Measurements from ENCODE around the gene NFATC1. TPM values are rescaled to one million over a fixed set of nuclear protein-coding genes. Genes with fewer than 3 reads are reported as not detected.

Gene NFATC1
- total RNA-seq, 4 donors from 2014 or later: 0.79 to 4.8 (median 2.6) TPM

DNA sequence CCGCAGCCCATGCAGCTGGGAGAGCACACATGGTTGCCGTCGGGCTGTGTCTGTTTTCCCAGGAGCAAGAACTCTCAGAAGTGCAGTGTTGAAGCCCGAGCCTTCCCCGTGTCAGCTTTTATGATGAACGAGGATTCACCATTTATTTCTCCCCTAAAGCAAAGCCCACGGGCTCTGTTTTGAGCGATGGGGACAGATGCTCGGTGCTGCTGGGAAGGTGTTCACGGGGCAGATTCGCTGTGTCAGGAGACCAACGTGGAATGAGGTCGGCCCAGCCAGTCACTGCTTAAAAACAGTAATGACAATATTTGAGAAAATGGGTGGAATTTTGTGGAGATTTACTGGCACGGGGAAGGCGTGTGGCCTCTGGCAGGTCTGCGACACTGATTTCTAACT is 43.9 kb downstream of the NFATC1 start:
- DNase-seq: no peak
- Histone ChIP-seq H3K9me3 (no peaks in the 10 kb centered on the region), H3K27ac (no peak overlapping the region), H3K4me3 (no peak overlapping the region), H3K4me1 (peaks cover 0 to 4% (median 0%) of the 10 kb centered on the region in 3 donors), H3K27me3 (no peaks in the 10 kb centered on the region), H3K36me3 (peaks cover 0 to 1% (median 0%) of the 10 kb centered on the region in 3 donors)
- WGBS, 2 donors: 82 to 92% methylated on average over 11 to 15 of the region's 16 CpGs
- TF ChIP-seq POLR2A (IDR thresholded peaks at IDR 0.05): no peak
- TF ChIP-seq, protein P1, sequence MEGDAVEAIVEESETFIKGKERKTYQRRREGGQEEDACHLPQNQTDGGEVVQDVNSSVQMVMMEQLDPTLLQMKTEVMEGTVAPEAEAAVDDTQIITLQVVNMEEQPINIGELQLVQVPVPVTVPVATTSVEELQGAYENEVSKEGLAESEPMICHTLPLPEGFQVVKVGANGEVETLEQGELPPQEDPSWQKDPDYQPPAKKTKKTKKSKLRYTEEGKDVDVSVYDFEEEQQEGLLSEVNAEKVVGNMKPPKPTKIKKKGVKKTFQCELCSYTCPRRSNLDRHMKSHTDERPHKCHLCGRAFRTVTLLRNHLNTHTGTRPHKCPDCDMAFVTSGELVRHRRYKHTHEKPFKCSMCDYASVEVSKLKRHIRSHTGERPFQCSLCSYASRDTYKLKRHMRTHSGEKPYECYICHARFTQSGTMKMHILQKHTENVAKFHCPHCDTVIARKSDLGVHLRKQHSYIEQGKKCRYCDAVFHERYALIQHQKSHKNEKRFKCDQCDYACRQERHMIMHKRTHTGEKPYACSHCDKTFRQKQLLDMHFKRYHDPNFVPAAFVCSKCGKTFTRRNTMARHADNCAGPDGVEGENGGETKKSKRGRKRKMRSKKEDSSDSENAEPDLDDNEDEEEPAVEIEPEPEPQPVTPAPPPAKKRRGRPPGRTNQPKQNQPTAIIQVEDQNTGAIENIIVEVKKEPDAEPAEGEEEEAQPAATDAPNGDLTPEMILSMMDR (IDR thresholded peaks at IDR 0.05): no peak
- intact Hi-C loops (cut with DNase I): no loop called here

DNA sequence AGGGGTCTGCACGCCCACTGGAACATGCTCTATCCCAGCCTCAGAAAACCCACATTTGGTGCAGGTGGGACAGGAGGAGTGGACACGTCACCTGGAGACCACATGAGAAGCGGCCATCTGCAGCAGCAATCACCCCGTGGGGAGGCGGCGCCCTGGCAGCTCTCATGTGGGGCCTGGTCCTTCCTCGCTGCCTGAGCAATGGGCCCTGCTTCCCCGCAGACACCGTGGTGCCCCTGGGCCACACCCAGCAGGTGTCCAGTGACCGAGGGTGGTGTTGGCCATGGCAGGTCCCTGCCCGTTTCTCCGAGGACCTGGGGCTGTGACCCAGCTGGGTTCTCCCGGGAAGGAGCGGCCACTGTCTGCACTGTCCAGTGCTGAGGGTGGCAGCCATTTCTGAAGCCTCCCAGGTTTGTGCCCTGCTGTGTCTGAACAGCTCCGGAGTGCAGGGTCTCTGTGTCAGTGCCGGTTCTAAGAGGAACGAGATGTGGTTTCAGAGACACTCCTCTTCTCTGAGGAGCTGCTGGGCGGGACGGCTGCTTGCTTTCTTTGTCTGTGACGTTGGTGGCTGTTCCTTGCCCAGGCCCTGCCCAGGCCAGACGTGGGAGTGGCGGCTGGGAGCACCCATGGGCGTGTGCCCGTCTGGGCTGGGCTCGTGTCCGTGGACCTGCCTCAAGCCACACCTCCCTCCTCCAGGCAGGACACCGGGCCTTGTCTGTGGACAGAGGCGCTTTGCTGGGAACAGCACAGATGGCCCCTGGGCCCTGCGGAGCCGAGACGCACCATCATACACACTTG is 44.8 kb downstream of the NFATC1 start:
- WGBS, 2 donors: 53% methylated on average over 3 of the region's 31 CpGs; no CpG with 5 or more reads in 1 of the 2 donors
- Histone ChIP-seq H3K4me3 (no peak overlapping the region), H3K27me3 (no peaks in the 10 kb centered on the region), H3K36me3 (no peaks in the 10 kb centered on the region), H3K9me3 (no peaks in the 10 kb centered on the region), H3K27ac (no peak overlapping the region), H3K4me1 (peaks cover 0 to 4% (median 0%) of the 10 kb centered on the region in 3 donors)
- intact Hi-C loops (cut with DNase I): no loop called here
- TF ChIP-seq, protein P1 (IDR thresholded peaks at IDR 0.05): no peak
- TF ChIP-seq POLR2A (IDR thresholded peaks at IDR 0.05): no peak
- DNase-seq: no peak

DNA sequence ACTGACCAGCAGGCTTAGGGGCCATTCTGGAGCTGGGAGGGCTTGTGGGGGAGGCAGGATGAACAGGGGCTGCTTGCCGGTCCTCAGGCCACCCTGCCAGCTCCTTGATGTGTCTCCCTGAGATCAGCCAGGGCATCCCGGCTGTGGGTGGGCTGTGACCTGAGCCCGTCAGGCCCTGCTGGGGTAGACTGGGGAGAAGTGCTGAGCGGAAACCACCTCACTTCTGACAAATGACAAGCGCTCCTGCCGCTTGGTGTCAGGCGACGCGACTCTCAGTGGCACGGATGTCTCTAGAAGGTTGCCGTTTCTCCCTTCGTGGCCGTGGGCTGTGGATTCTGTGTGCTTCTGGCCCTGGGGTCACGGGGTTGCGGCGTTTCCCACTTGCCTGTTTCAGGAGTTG is 45.7 kb downstream of the NFATC1 start:
- Histone ChIP-seq H3K9me3 (no peaks in the 10 kb centered on the region), H3K4me3 (no peak overlapping the region), H3K36me3 (no peaks in the 10 kb centered on the region), H3K27ac (no peak overlapping the region), H3K4me1 (peaks cover 0 to 4% (median 0%) of the 10 kb centered on the region in 3 donors), H3K27me3 (no peaks in the 10 kb centered on the region)
- no peak for DNase-seq
- WGBS, 2 donors: 96 to 98% methylated on average over 10 to 12 of the region's 16 CpGs
- TF ChIP-seq POLR2A (IDR thresholded peaks at IDR 0.05): no peak
- TF ChIP-seq, protein P1 (IDR thresholded peaks at IDR 0.05): no peak
- intact Hi-C loops (cut with DNase I): no loop called here

DNA sequence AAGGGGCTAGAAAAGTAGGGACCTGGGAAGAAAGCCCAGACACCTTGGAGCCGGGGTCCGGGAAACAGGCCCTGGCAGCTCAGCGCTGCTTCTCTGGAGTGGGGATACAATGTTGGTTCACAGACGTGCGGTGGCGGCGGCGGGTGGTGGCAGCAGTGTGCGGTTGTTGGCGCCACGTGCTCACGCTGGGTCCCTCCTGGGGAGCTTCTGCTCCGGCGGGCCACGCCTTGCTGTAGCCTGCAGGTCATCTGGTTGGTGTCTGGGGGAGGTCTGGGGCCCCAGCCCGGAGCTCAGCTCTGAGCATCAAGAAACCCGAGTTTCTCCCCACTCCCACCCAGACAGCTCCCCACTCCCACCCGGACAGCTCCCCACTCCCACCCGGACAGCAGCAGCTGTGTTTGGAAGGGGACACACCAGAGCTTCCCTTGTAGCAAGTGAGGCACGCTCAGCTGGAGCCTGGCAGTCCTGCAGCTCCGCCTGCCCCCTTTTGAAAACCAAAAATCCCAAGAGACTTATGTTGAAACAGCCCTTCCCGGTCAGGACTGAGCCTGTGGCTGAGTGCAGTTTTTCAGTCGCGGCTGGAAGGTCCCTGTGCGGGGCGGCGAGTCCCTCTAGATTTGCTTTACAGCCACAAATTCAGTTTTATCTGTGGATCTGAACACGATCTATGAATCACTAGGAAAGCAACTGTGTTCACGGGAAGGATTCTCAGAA is 46.9 kb downstream of the NFATC1 start:
- H3K36me3 ChIP-seq: no peaks in the 10 kb centered on the region
- no peak overlapping the region for H3K27ac ChIP-seq
- TF ChIP-seq POLR2A (IDR thresholded peaks at IDR 0.05): no peak
- TF ChIP-seq, protein P1 (IDR thresholded peaks at IDR 0.05): no peak
- no peaks in the 10 kb centered on the region for H3K27me3 ChIP-seq
- H3K4me1 ChIP-seq: peaks cover 0 to 4% (median 0%) of the 10 kb centered on the region in 3 donors
- 64 to 80% methylated on average over 6 to 12 of the region's 29 CpGs for WGBS, 2 donors
- no peak for DNase-seq
- no peaks in the 10 kb centered on the region for H3K9me3 ChIP-seq
- no peak overlapping the region for H3K4me3 ChIP-seq
- intact Hi-C loops (cut with DNase I): no loop called here

DNA sequence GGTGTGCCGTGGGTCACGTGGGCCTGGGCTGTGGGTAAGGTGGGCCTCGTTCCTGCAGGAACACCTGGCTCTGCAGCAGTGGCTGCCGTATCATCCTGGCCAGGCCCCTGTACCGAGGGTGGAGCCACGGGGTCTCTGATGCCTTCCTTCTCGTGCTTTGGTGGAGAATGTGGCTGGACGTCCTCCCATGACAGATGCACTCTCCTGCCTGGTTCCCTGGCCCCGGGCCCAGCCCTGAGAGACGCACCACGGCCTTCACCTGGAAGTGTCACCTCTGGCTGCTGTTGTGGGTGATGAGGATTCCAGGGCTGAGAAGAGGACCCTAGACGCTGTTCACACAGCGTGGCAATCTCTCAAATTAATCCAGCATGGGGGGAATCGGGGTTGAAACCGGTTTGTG is 49.5 kb downstream of the NFATC1 start:
- TF ChIP-seq, protein P1 (IDR thresholded peaks at IDR 0.05): no peak
- TF ChIP-seq POLR2A (IDR thresholded peaks at IDR 0.05): no peak
- DNase-seq: no peak

More for the DNA sequence above, 49.5 kb downstream of the NFATC1 start:
- peaks cover 0 to 21% (median 0%) of the 10 kb centered on the region in 3 donors for H3K36me3 ChIP-seq
- H3K4me1 ChIP-seq: peaks cover 0 to 4% (median 0%) of the 10 kb centered on the region in 3 donors
- 88 to 100% methylated on average over 1 to 9 of the region's 15 CpGs for WGBS, 2 donors
- no peak overlapping the region for H3K4me3 ChIP-seq
- no peaks in the 10 kb centered on the region for H3K9me3 ChIP-seq
- intact Hi-C loops (cut with DNase I): no loop called here
- no peaks in the 10 kb centered on the region for H3K27me3 ChIP-seq
- no peak overlapping the region for H3K27ac ChIP-seq

Measured in esophagus squamous epithelium (tissue), 5 donors.